Liver (tissue), 9 donors: Measurements from ENCODE around the gene ADAMTS4. TPM values are rescaled to one million over a fixed set of nuclear protein-coding genes. Genes with fewer than 3 reads are reported as not detected.
A peak's percentile ranks its signal among the peaks of the same experiment; 100 is the strongest.

Experiments
- DNase-seq: peaks from one replicate; pipeline ENCODE4 v3.0.0-alpha.2; 2017; ENCODE audit warnings: low spot score
- H3K27ac ChIP-seq, 2 donors: one replicate each; pipeline ENCODE4 v1.7.0; 2013; ENCODE audit warnings: inconsistent platforms in 2 of 2, low read length in 2 of 2, control low read depth in 1 of 2, low read depth in 1 of 2, mild to moderate bottlenecking in 1 of 2
- H3K27me3 ChIP-seq, 4 donors: one replicate each; pipeline versions ENCODE4 v1.6.1 to v1.7.0; 2013; ENCODE audit warnings: low read length in 3 of 4, inconsistent platforms in 1 of 4, mild to moderate bottlenecking in 1 of 4, moderate library complexity in 1 of 4; ENCODE audit not compliant: control insufficient read depth in 4 of 4, insufficient read depth in 4 of 4
- H3K36me3 ChIP-seq, 4 donors: one replicate each; pipeline versions ENCODE4 v1.6.1 to v1.7.0; 2013; ENCODE audit warnings: low read length in 3 of 4, mild to moderate bottlenecking in 3 of 4, low read depth in 1 of 4, moderate library complexity in 1 of 4; ENCODE audit not compliant: control insufficient read depth in 4 of 4, insufficient read depth in 3 of 4
- H3K4me1 ChIP-seq, 4 donors: one replicate each; pipeline versions ENCODE4 v1.6.1 to v1.7.0; 2013; ENCODE audit warnings: low read length in 3 of 4, mild to moderate bottlenecking in 3 of 4, moderate library complexity in 1 of 4; ENCODE audit not compliant: control insufficient read depth in 4 of 4, insufficient read depth in 4 of 4
- H3K4me3 ChIP-seq, 3 donors: one replicate each; pipeline versions ENCODE4 v1.6.1 to v1.7.0; 2013; ENCODE audit warnings: low read length in 3 of 3, control low read depth in 1 of 3, low read depth in 1 of 3, mild to moderate bottlenecking in 1 of 3
- H3K9ac ChIP-seq, 2 donors: one replicate each; pipeline ENCODE4 v1.7.0; 2013; ENCODE audit warnings: low read length in 2 of 2, mild to moderate bottlenecking in 2 of 2, moderate library complexity in 2 of 2, control low read depth in 1 of 2, low read depth in 1 of 2
- H3K9me3 ChIP-seq, 4 donors: one replicate each; pipeline versions ENCODE4 v1.6.1 to v1.7.0; 2013; ENCODE audit warnings: low read length in 3 of 4; ENCODE audit not compliant: control insufficient read depth in 4 of 4
- EGR1 ChIP-seq, 2 donors: IDR thresholded peaks; 2 replicates each; pipeline ENCODE4 v1.6.1; 2016 to 2018; ENCODE audit warnings: antibody characterized with exemption in 2 of 2, low read depth in 2 of 2
- FOXA1 ChIP-seq: IDR thresholded peaks from 2 replicates; pipeline ENCODE4 v1.6.1; 2016; ENCODE audit warnings: antibody characterized with exemption
- FOXA2 ChIP-seq: IDR thresholded peaks from 2 replicates; pipeline ENCODE4 v1.6.1; 2016; ENCODE audit warnings: antibody characterized with exemption
- GABPA ChIP-seq, 2 donors: IDR thresholded peaks in 1 of 2; conservative IDR thresholded peaks in 1 of 2; 2 replicates each; pipeline ENCODE4 v1.6.1; 2016; ENCODE audit warnings: antibody characterized with exemption in 2 of 2, mild to moderate bottlenecking in 1 of 2, moderate library complexity in 1 of 2
- HNF4A ChIP-seq, 2 donors: conservative IDR thresholded peaks; 2 replicates each; pipeline ENCODE4 v1.6.1; 2016; ENCODE audit warnings: antibody characterized with exemption in 2 of 2, mild to moderate bottlenecking in 2 of 2
- HNF4G ChIP-seq: IDR thresholded peaks from 2 replicates; pipeline ENCODE4 v1.6.1; 2016; ENCODE audit warnings: antibody characterized with exemption
- JUND ChIP-seq, 2 donors: IDR thresholded peaks; 2 replicates each; pipeline ENCODE4 v1.6.1; 2016; ENCODE audit warnings: antibody characterized with exemption in 2 of 2
- NR2F2 ChIP-seq: IDR thresholded peaks from 2 replicates; pipeline ENCODE4 v1.6.1; 2016; ENCODE audit warnings: antibody characterized with exemption
- RAD21 ChIP-seq, 2 donors: IDR thresholded peaks; 2 replicates each; pipeline ENCODE4 v1.6.1; 2016; ENCODE audit warnings: antibody characterized with exemption in 2 of 2, mild to moderate bottlenecking in 2 of 2
- RXRA ChIP-seq, 2 donors: IDR thresholded peaks; 2 replicates each; pipeline ENCODE4 v1.6.1; 2017 to 2018; ENCODE audit warnings: antibody characterized with exemption in 2 of 2, mild to moderate bottlenecking in 1 of 2
- SP1 ChIP-seq: IDR thresholded peaks from 2 replicates; pipeline ENCODE4 v1.6.1; 2018; ENCODE audit warnings: antibody characterized with exemption, mild to moderate bottlenecking
- TAF1 ChIP-seq: conservative IDR thresholded peaks from 2 replicates; pipeline ENCODE4 v1.6.1; 2016; ENCODE audit warnings: antibody characterized with exemption, mild to moderate bottlenecking
- YY1 ChIP-seq: IDR thresholded peaks from 2 replicates; pipeline ENCODE4 v1.6.1; 2016; ENCODE audit warnings: antibody characterized with exemption, mild to moderate bottlenecking
- WGBS: extraction: QIAGEN DNeasy Blood & Tissue Kit; methylation state at CpG from one replicate; pipeline ENCODE4 v1.1.7; 2013; 5-methylcytosine and 5-hydroxymethylcytosine counted together
- polyA plus RNA-seq, 2 donors: library from polyadenylated mRNA; stranded (reverse) in 1 of 2; unstranded in 1 of 2; fragments of 200-250 nt in 1 of 2; fragments of >200 nt in 1 of 2; fragmentation: Nextera tagmentation in 1 of 2; extraction: Ambion mirVana in 1 of 2; gene quantifications; one replicate each; pipeline versions ENCODE4 v1.2.1 to v1.2.3, GENCODE V29; 2013 to 2015
- total RNA-seq, 2 donors: library from RNA; depleted of rRNA; stranded (reverse); fragments of >200 nt; gene quantifications; one replicate each; pipeline ENCODE4 v1.2.3, GENCODE V29; 2014
- TF ChIP-seq, protein P1 (sequence below): IDR thresholded peaks from 2 replicates; pipeline ENCODE4 v1.6.1; 2016; ENCODE audit warnings: antibody characterized with exemption
- TF ChIP-seq, protein P2 (sequence below): IDR thresholded peaks from 2 replicates; pipeline ENCODE4 v1.6.1; 2016; ENCODE audit warnings: antibody characterized with exemption
- TF ChIP-seq, protein P3 (sequence below): fragments of 150-350 bp; IDR thresholded peaks from 2 replicates; pipeline ENCODE4 v1.5.1; 2017; ENCODE audit warnings: improper control_type of control experiment, low read depth, low read length; ENCODE audit not compliant: missing input control
- TF ChIP-seq, protein P4 (sequence below): IDR thresholded peaks from 2 replicates; pipeline ENCODE4 v1.6.1; 2016; ENCODE audit warnings: antibody characterized with exemption, mild to moderate bottlenecking
- TF ChIP-seq, protein P5 (sequence below): IDR thresholded peaks from 2 replicates; pipeline ENCODE4 v1.6.1; 2016; ENCODE audit warnings: antibody characterized with exemption
- donor health status: healthy.
- donor health status: healthy.
- donor health status: healthy.
- donor health status: healthy.
- donor health status: healthy.

ADAMTS4 gene
- total and polyA plus RNA-seq, 4 donors, result 0.21 to 2.2 (median 0.38) TPM

DNA sequence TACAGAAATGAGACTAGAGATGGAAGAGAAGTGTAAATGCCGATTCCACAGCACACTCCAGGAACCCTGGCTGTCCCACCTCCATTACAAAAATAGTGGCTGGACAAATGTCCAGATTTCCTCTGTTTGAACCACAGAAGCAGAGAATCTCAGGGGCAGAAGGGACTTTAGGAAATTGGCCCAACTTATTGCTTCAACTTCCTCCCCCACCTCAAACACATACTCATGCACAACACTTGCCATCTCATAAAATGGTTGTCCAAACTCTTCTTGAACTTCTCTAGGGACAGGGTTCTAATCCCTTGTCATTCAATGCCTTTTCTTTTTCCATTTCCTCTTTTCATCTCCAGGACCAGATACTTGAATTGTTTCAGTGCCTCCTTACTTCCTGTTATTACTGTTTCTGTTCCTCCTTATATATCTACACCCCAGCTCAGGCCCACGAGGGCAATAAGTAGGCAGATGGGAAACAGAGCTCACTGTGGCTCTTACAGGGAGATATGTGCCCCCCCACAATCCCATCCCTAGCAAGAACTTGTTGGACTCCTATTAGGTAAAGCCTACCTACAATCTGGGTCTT lies 13.0 kb downstream of the ADAMTS4 start:
- Histone ChIP-seq H3K27ac (peak overlapping the region; percentile 77 to 78), H3K36me3 (peaks cover 0 to 1% (median 0%) of the 10 kb centered on the region in 4 donors), H3K9me3 (no peaks in the 10 kb centered on the region), H3K4me3 (no peak overlapping the region), H3K9ac (no peak overlapping the region), H3K4me1 (peaks cover 0 to 3% (median 1%) of the 10 kb centered on the region in 4 donors), H3K27me3 (no peaks in the 10 kb centered on the region)
- no peak for DNase-seq
- no peak for TF ChIP-seq NR2F2
- peak in 1 of 2 donors; percentile 13 for TF ChIP-seq EGR1 (IDR thresholded peaks at IDR 0.05; ENCODE audit: low read depth in 2 of 2)
- WGBS, result 58% methylated on average over 2 of the region's 2 CpGs

DNA sequence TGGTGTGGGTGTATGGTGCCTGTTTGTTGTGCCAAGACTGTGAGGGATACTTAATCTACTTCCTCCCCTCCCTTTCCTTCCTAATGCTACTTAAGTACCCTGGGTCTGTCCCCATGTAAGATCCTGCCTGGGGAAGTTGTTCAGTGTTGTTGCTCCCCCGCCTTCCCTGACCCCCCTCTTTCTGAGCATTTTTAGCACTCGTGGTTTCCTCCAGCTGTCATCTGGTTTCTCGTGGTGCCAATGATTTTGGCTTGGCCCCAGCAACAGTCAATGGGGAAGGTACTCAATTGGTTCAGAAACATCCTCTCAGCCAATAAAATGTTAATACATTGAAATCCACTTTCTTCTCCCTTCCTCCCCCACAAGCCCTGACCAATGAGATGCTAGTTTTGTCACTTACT lies 13.6 kb downstream of the ADAMTS4 start:
- no peaks in the 10 kb centered on the region for H3K9me3 ChIP-seq
- no peak overlapping the region for H3K4me3 ChIP-seq
- TF ChIP-seq YY1, result peak; percentile 27
- TF ChIP-seq NR2F2, result peak; percentile 63
- peak; percentile 46 for TF ChIP-seq SP1
- TF ChIP-seq RAD21 (IDR thresholded peaks at IDR 0.05), result peak in 1 of 2 donors; percentile 22
- TF ChIP-seq, protein P1, sequence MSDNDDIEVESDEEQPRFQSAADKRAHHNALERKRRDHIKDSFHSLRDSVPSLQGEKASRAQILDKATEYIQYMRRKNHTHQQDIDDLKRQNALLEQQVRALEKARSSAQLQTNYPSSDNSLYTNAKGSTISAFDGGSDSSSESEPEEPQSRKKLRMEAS, result peak; percentile 79
- TF ChIP-seq EGR1 (IDR thresholded peaks at IDR 0.05; ENCODE audit: low read depth in 2 of 2), result peak; percentile 10 to 58
- TF ChIP-seq TAF1, result no peak
- TF ChIP-seq GABPA (IDR thresholded peaks at IDR 0.05 in 1 of 2, conservative IDR thresholded peaks at IDR 0.05 in 1 of 2), result no peak
- DNase-seq, result no peak
- peaks cover 0 to 3% (median 1%) of the 10 kb centered on the region in 4 donors for H3K4me1 ChIP-seq
- 30% methylated on average over 3 of the region's 3 CpGs for whole genome bisulfite sequencing
- H3K9ac ChIP-seq, result no peak overlapping the region
- no peaks in the 10 kb centered on the region for H3K27me3 ChIP-seq
- no peaks in the 10 kb centered on the region for H3K36me3 ChIP-seq
- H3K27ac ChIP-seq, result peak overlapping the region; percentile 77 to 78

DNA sequence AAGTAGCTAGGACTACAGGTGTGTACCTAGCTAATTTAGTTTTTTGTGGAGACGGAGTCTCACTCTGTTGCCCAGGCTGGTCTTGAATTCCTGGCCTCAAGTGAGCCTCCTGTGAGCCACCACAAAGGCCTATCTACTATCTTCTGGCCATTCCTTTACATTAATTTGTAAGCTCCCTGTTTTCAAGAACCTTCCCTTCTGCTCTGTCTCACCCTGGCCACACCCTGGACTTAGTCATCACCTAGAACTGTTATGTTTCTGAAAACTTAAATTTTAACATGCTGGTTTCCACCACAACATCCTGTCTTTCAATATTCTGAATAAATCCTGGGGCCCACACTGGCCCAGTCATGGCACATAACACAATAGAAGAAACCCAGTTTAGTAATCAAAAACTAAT lies 16.6 kb downstream of the ADAMTS4 start:
- TF ChIP-seq TAF1 (no peak), HNF4A (conservative IDR thresholded peaks at IDR 0.05) (no peak), HNF4G (no peak), JUND (IDR thresholded peaks at IDR 0.05) (no peak), SP1 (no peak), NR2F2 (no peak), FOXA2 (no peak), FOXA1 (no peak), YY1 (no peak), RXRA (IDR thresholded peaks at IDR 0.05) (no peak), EGR1 (IDR thresholded peaks at IDR 0.05; ENCODE audit: low read depth in 2 of 2) (no peak)
- TF ChIP-seq, protein P2, sequence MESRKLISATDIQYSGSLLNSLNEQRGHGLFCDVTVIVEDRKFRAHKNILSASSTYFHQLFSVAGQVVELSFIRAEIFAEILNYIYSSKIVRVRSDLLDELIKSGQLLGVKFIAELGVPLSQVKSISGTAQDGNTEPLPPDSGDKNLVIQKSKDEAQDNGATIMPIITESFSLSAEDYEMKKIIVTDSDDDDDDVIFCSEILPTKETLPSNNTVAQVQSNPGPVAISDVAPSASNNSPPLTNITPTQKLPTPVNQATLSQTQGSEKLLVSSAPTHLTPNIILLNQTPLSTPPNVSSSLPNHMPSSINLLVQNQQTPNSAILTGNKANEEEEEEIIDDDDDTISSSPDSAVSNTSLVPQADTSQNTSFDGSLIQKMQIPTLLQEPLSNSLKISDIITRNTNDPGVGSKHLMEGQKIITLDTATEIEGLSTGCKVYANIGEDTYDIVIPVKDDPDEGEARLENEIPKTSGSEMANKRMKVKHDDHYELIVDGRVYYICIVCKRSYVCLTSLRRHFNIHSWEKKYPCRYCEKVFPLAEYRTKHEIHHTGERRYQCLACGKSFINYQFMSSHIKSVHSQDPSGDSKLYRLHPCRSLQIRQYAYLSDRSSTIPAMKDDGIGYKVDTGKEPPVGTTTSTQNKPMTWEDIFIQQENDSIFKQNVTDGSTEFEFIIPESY, result no peak
- TF ChIP-seq, protein P3, sequence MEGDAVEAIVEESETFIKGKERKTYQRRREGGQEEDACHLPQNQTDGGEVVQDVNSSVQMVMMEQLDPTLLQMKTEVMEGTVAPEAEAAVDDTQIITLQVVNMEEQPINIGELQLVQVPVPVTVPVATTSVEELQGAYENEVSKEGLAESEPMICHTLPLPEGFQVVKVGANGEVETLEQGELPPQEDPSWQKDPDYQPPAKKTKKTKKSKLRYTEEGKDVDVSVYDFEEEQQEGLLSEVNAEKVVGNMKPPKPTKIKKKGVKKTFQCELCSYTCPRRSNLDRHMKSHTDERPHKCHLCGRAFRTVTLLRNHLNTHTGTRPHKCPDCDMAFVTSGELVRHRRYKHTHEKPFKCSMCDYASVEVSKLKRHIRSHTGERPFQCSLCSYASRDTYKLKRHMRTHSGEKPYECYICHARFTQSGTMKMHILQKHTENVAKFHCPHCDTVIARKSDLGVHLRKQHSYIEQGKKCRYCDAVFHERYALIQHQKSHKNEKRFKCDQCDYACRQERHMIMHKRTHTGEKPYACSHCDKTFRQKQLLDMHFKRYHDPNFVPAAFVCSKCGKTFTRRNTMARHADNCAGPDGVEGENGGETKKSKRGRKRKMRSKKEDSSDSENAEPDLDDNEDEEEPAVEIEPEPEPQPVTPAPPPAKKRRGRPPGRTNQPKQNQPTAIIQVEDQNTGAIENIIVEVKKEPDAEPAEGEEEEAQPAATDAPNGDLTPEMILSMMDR, result no peak
- TF ChIP-seq, protein P4, sequence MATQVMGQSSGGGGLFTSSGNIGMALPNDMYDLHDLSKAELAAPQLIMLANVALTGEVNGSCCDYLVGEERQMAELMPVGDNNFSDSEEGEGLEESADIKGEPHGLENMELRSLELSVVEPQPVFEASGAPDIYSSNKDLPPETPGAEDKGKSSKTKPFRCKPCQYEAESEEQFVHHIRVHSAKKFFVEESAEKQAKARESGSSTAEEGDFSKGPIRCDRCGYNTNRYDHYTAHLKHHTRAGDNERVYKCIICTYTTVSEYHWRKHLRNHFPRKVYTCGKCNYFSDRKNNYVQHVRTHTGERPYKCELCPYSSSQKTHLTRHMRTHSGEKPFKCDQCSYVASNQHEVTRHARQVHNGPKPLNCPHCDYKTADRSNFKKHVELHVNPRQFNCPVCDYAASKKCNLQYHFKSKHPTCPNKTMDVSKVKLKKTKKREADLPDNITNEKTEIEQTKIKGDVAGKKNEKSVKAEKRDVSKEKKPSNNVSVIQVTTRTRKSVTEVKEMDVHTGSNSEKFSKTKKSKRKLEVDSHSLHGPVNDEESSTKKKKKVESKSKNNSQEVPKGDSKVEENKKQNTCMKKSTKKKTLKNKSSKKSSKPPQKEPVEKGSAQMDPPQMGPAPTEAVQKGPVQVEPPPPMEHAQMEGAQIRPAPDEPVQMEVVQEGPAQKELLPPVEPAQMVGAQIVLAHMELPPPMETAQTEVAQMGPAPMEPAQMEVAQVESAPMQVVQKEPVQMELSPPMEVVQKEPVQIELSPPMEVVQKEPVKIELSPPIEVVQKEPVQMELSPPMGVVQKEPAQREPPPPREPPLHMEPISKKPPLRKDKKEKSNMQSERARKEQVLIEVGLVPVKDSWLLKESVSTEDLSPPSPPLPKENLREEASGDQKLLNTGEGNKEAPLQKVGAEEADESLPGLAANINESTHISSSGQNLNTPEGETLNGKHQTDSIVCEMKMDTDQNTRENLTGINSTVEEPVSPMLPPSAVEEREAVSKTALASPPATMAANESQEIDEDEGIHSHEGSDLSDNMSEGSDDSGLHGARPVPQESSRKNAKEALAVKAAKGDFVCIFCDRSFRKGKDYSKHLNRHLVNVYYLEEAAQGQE, result no peak
- TF ChIP-seq, protein P5, sequence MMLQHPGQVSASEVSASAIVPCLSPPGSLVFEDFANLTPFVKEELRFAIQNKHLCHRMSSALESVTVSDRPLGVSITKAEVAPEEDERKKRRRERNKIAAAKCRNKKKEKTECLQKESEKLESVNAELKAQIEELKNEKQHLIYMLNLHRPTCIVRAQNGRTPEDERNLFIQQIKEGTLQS, result no peak
- Histone ChIP-seq H3K27me3 (no peaks in the 10 kb centered on the region), H3K36me3 (no peaks in the 10 kb centered on the region), H3K4me3 (no peak overlapping the region), H3K4me1 (peaks cover 0 to 12% (median 8%) of the 10 kb centered on the region in 4 donors), H3K9ac (no peak overlapping the region), H3K9me3 (no peaks in the 10 kb centered on the region), H3K27ac (peak overlapping the region in 1 of 2 donors; percentile 60)
- no peak for DNase-seq
- 97% methylated on average over 1 of the region's 1 CpG for WGBS
